HG02981 (cell line): ENCODE measurements around the gene IFNL1.
"Not testable (repeated sequence)": the region's sequence is repeated elsewhere in the genome, so short reads cannot be mapped to it uniquely, and the experiment has no call there.

Experiments used
- ATAC-seq: cut with Tn5 transposase; IDR thresholded peaks from one replicate; pipeline ENCODE4 v1.9.1; 2021; ENCODE audit warnings: mild to moderate bottlenecking, moderate library complexity; ENCODE audit not compliant: unreplicated experiment

The IFNL1 gene

GRCh38 chr19:39270036-39270871 lies 26.0 kb upstream of the IFNL1 start:
- no peak for ATAC-seq

GRCh38 chr19:39273859-39274258 lies 22.3 kb upstream of the IFNL1 start:
- ATAC-seq: not testable (repeated sequence)

GRCh38 chr19:39275578-39275977 lies 20.6 kb upstream of the IFNL1 start:
- no peak for ATAC-seq

- ATAC-seq: no peak
Measured at GRCh38 chr19:39276740-39277139, 19.5 kb upstream of the IFNL1 start.

- no peak for ATAC-seq
Measured at GRCh38 chr19:39277598-39277997, 18.6 kb upstream of the IFNL1 start.

- ATAC-seq: no peak
Measured at GRCh38 chr19:39282021-39282420, 14.2 kb upstream of the IFNL1 start.

- ATAC-seq: no peak
Measured at GRCh38 chr19:39284032-39284431, 12.2 kb upstream of the IFNL1 start.

GRCh38 chr19:39293394-39293793 lies 2.8 kb upstream of the IFNL1 start:
- no peak for ATAC-seq

GRCh38 chr19:39296906-39297305 lies 699 bp downstream of the IFNL1 start:
- no peak for ATAC-seq

- ATAC-seq: no peak
Measured at GRCh38 chr19:39297931-39298634, 1.9 kb downstream of the IFNL1 start.

- no peak for ATAC-seq
Measured at GRCh38 chr19:39299404-39299803, 3.2 kb downstream of the IFNL1 start.

- ATAC-seq: no peak
Measured at GRCh38 chr19:39299832-39300231, 3.6 kb downstream of the IFNL1 start.

GRCh38 chr19:39301021-39301420 lies 4.8 kb downstream of the IFNL1 start:
- ATAC-seq: no peak

GRCh38 chr19:39301562-39301961 lies 5.4 kb downstream of the IFNL1 start:
- ATAC-seq: no peak

GRCh38 chr19:39303373-39304184 lies 7.4 kb downstream of the IFNL1 start:
- no peak for ATAC-seq

- no peak for ATAC-seq
Measured at GRCh38 chr19:39304185-39304513, 7.9 kb downstream of the IFNL1 start.

- ATAC-seq: no peak
Measured at GRCh38 chr19:39304701-39305571, 8.7 kb downstream of the IFNL1 start.

- ATAC-seq: no peak
Measured at GRCh38 chr19:39306075-39306474, 9.9 kb downstream of the IFNL1 start.

- ATAC-seq: no peak
Measured at GRCh38 chr19:39307046-39307821, 11.0 kb downstream of the IFNL1 start.
